MCF 10A (cell line): ENCODE data around the gene SOBP. TPM values are rescaled to one million over a fixed set of nuclear protein-coding genes. Genes with fewer than 3 reads are reported as not detected.

Source experiments
- BruUV-seq: library from RNA; stranded (reverse); fragments of 400-500 nt; replicated peaks from 2 replicates; lab custom pipeline; 2021; lab: Mats Ljungman, UMichigan
- CTCF ChIA-PET: fragments of 300-600 bp; sonication (Branson Sonifier 250); formaldehyde crosslinking; extraction: SDS; loops from one replicate; lab custom pipeline; 2021; ENCODE audit warnings: antibody characterized with exemption, inconsistent platforms; lab: Yijun Ruan, JAX
- POLR2A ChIA-PET: fragments of 300-600, 350-650 bp; sonication (Branson Sonifier 250); formaldehyde crosslinking; extraction: SDS; loops from one replicate; lab custom pipeline; 2020; ENCODE audit warnings: antibody characterized with exemption, inconsistent platforms; lab: Yijun Ruan, JAX
- DNase-seq: peaks from one replicate; pipeline ENCODE4 v3.0.0-alpha.2; 2018; ENCODE audit not compliant: unreplicated experiment
- H3K27ac Mint-ChIP-seq: one replicate; pipeline ENCODE4 v1.8.0; 2022; ENCODE audit warnings: mild to moderate bottlenecking, low read depth, mixed read lengths; ENCODE audit not compliant: unreplicated experiment
- H3K27me3 Mint-ChIP-seq: one replicate; pipeline ENCODE4 v1.8.0; 2022; ENCODE audit warnings: mixed read lengths; ENCODE audit not compliant: insufficient read depth, unreplicated experiment
- H3K36me3 Mint-ChIP-seq: one replicate; pipeline ENCODE4 v1.8.0; 2022; ENCODE audit warnings: mild to moderate bottlenecking, moderate library complexity, mixed read lengths; ENCODE audit not compliant: insufficient read depth, unreplicated experiment
- H3K4me1 Mint-ChIP-seq: one replicate; pipeline ENCODE4 v1.8.0; 2022; ENCODE audit warnings: mixed read lengths; ENCODE audit not compliant: insufficient read depth, unreplicated experiment
- H3K4me3 Mint-ChIP-seq: one replicate; pipeline ENCODE4 v1.8.0; 2022; ENCODE audit warnings: mild to moderate bottlenecking, moderate library complexity, mixed read lengths; ENCODE audit not compliant: unreplicated experiment
- H3K9me3 Mint-ChIP-seq: one replicate; pipeline ENCODE4 v1.8.0; 2022; ENCODE audit warnings: mixed read lengths; ENCODE audit not compliant: unreplicated experiment
- CTCF ChIP-seq: fragments of 200-600 bp; IDR thresholded peaks from one replicate; pipeline ENCODE4 v1.8.0; 2022; ENCODE audit warnings: antibody characterized with exemption, mild to moderate bottlenecking; ENCODE audit not compliant: unreplicated experiment
- intact Hi-C: fragments of 100-400 bp; cut with micrococcal nuclease; formaldehyde crosslinking; loops from 2 replicates; pipeline ENCODE4 v1.14.1; 2022
- total RNA-seq: library from RNA; stranded (reverse); gene quantifications from 2 replicates; pipeline ENCODE4 v1.2.3, GENCODE V29; 2022

The SOBP gene
- total RNA-seq, 1 experiment from 2014 or later = 0.21 TPM

GRCh38 chr6:107490566-107491137 is 735 bp downstream of the SOBP start:
- ChIA-PET CTCF (interaction anchor here (0.6 to 1.3 kb wide), 3 partner anchors 25 to 173 kb away, joined by 3 read pairs; no protein-coding TSS in a partner anchor), POLR2A (interaction anchor here (0.7 kb wide), 1 partner anchor 1428 kb away, joined by 5 read pairs; no protein-coding TSS in a partner anchor)
- Mint-ChIP-seq H3K9me3 (no peaks in the 10 kb centered on the region), H3K4me3 (peak overlapping the region; percentile 74), H3K4me1 (peaks cover 10% of the 10 kb centered on the region), H3K27ac (no peak overlapping the region), H3K27me3 (peaks cover 40% of the 10 kb centered on the region), H3K36me3 (no peaks in the 10 kb centered on the region)
- BruUV-seq = no TSS peak
- intact Hi-C loops = no loop called here
- no peak for TF ChIP-seq CTCF
- DNase-seq = no peak

GRCh38 chr6:107491138-107491609 is 1.3 kb downstream of the SOBP start:
- BruUV-seq = no TSS peak
- intact Hi-C loops = no loop called here
- Mint-ChIP-seq H3K36me3 (no peaks in the 10 kb centered on the region), H3K27me3 (peaks cover 35% of the 10 kb centered on the region), H3K4me3 (peak overlapping the region; percentile 74), H3K27ac (no peak overlapping the region), H3K9me3 (no peaks in the 10 kb centered on the region), H3K4me1 (peaks cover 10% of the 10 kb centered on the region)
- ChIA-PET CTCF (interaction anchor here (0.6 to 1.1 kb wide), 4 partner anchors 25 to 174 kb away, joined by 3 read pairs; no protein-coding TSS in a partner anchor), POLR2A (interaction anchor here (0.7 kb wide), 1 partner anchor 1427 kb away, joined by 5 read pairs; no protein-coding TSS in a partner anchor)
- no peak for DNase-seq
- TF ChIP-seq CTCF = no peak

GRCh38 chr6:107491760-107492660 is 2.1 kb downstream of the SOBP start:
- no peaks in the 10 kb centered on the region for H3K9me3 Mint-ChIP-seq
- no peak for TF ChIP-seq CTCF
- BruUV-seq = no TSS peak
- intact Hi-C loops = no loop called here
- H3K4me3 Mint-ChIP-seq = peak overlapping the region; percentile 74
- peaks cover 27% of the 10 kb centered on the region for H3K27me3 Mint-ChIP-seq
- DNase-seq = peak; percentile 83
- POLR2A ChIA-PET = interaction anchor here (0.7 kb wide), 1 partner anchor 374 kb away, joined by 3 read pairs; no protein-coding TSS in a partner anchor
- CTCF ChIA-PET = interaction anchor here (0.6 to 1.4 kb wide), 5 partner anchors 13 to 250 kb away, joined by 3 to 5 read pairs (median 3); no protein-coding TSS in a partner anchor
- no peak overlapping the region for H3K27ac Mint-ChIP-seq
- no peaks in the 10 kb centered on the region for H3K36me3 Mint-ChIP-seq
- peaks cover 10% of the 10 kb centered on the region for H3K4me1 Mint-ChIP-seq
